Measurements from ENCODE around the gene EFCAB7.

EFCAB7 gene

DNA sequence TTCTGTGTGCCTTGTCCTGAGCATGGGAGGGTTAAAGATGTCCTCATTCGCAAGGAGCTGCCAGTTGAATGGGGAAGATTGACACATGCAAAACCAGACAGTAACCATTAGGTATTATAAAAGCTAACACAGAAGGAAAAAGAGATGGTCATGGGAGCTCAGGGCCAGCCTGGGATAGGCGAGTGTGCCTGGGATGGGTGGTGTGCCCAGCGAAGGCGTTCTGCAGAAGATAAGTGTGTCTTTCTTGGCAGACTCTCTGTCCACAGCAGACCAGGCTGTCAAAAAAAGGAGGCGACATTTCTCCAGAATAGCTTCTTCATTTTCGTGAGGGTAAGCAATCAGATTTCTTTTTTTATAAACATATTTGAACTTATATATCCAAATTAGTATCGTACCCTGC, 84.0 kb downstream of the EFCAB7 start:
- DNase-seq (ENCODE audit: low spot score) = no peak

DNA sequence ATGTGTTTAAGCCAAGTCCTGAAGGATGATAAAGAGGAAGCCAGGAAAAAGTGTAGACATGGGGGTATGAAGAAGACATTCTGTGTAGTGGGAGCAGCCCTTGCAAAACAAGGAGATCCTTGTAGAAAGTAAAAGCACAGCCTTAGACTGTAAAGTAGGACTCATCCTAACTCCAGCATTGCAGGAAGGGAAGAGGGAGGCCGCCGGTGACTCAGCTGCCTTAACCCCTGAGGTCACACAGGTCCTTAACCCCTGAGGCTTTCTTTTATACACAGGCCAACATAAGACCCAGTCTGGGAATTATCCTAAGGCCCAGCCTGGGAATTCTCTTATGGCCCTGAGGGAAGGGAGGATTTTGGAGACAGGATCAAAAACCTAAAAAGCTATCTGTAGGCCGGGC, 87.9 kb downstream of the EFCAB7 start:
- no peak for DNase-seq (ENCODE audit: low spot score)

DNA sequence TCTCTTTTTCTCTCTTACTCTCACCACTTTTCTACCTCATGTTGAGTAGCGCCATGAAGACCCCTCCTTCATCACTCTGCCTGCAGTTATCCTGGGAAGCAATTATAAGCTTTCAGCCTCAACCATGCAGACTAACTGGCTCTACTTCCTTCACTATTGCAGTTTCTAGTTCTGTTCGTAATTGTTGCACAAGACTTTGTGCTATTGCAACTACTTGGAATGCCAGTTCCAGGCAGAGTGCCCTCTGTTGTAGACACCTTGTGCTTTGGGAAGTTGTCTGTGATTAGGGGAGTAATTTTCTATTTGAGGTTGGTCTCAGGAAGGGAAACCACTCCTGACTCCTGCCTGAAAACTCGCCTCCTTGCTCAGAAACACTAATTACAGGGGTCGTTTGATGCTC, 89.2 kb downstream of the EFCAB7 start:
- no peak for DNase-seq (ENCODE audit: low spot score)

- no peak for DNase-seq (ENCODE audit: low spot score)
Observed at GRCh38 chr1:63612971-63613370, 89.6 kb downstream of the EFCAB7 start.

DNA sequence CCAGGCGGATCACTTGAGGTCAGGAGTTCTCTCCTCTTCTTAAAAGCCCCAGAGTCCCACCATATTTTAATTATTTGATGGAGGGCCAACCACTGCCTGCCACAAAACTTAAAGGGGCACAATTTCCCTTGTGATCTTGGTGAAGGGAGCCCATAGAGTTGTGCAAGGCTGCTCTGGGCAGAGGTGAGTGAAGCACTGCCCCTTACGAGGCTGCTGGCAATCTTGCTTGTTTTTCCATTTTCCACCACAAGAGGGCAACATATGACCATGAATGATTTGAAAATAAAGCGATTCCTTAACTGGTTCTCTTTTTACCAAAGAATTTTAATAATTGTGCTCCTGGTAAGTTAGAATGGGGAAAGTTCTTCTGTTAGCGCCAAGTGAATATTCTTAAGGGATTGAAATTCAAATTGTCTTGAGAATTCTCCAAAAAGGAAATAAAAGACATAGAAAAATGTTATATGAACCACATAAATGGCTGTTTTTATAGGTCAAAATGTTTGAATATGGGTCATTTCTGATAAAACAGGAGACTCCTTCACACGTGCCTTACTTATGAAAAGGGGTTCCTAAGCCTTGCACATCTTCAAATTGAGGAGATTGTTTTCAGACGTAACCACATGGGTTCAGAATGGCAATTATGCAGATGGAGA, 92.6 kb downstream of the EFCAB7 start:
- DNase-seq (ENCODE audit: low spot score) = peak; percentile 71

GRCh38 chr1:63617450-63617849, 94.1 kb downstream of the EFCAB7 start:
- DNase-seq (ENCODE audit: low spot score) = no peak

DNA sequence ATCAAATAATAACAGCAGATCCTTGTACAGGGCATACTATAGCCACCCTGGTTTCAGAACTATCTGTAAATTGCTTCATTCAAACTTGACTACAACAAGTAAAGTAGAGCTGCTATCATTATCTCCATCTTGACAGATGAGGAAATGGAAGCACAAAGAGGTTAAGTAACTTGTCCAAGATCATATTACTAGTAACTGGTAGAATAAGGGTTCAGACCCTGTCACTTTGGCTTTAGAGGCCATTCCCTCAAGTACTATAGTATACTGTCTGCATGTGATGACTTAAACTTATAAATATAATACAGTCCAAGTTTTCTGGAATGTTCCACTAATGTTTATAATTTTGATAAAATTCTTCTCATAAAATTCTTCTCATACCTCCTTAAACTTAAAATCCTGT, 94.7 kb downstream of the EFCAB7 start:
- DNase-seq (ENCODE audit: low spot score) = no peak

- DNase-seq (ENCODE audit: low spot score) = no peak
Observed at GRCh38 chr1:63619558-63619957, 96.2 kb downstream of the EFCAB7 start.

GRCh38 chr1:63620671-63621070, 97.3 kb downstream of the EFCAB7 start:
- no peak for DNase-seq (ENCODE audit: low spot score)

DNA sequence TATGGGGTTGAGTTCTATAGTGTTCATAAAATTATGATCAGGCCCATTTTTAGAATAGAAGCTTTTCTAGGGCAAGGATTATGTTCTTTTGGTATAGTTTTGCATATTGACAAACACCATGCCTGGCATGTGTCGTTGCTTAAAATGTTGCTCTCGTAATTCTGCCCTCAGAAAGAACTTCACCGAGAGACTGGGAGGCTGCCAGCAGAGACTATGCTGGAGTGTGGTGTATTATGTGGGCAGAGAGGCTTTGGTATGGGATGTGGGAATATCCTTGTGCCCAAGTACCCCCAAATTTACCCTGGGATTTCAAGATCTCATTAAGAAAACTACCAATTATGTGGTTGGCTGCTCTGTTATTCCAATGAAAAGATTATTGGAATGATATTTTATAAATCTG, 97.8 kb downstream of the EFCAB7 start:
- no peak for DNase-seq (ENCODE audit: low spot score)

- no peak for DNase-seq (ENCODE audit: low spot score)
Observed at GRCh38 chr1:63621698-63622097, 98.4 kb downstream of the EFCAB7 start.

Data from hematopoietic multipotent progenitor cell treated with erythropoietin and hydrocortisone succinate and interleukin-3 and kit ligand, for 15 days (in vitro differentiated cells).